Spleen (tissue), 11 donors: ENCODE measurements around the gene PTTG2. TPM values are rescaled to one million over a fixed set of nuclear protein-coding genes. Genes with fewer than 3 reads are reported as not detected.
"Not testable (repeated sequence)": the region's sequence is repeated elsewhere in the genome, so short reads cannot be mapped to it uniquely, and the experiment has no call there.

Experiments
- DNase-seq: peaks from one replicate; pipeline ENCODE4 v3.0.0-alpha.2; 2020
- H3K27ac ChIP-seq, 8 donors: fragments of 200-600 bp; sonication (generic) in 7 of 8; 1 replicate in 4 of 8; 2 replicates in 4 of 8; pipeline versions ENCODE4 v1.5.0 to v1.8.0; 2016 to 2021; ENCODE audit warnings: inconsistent platforms in 4 of 8, mild to moderate bottlenecking in 4 of 8, moderate library complexity in 1 of 8
- H3K27me3 ChIP-seq, 7 donors: fragments of 200-600 bp; sonication (generic) in 6 of 7; replicated peaks in 1 of 7; 1 replicate in 4 of 7; 2 replicates in 3 of 7; pipeline versions ENCODE4 v1.5.0 to v1.8.0; 2016 to 2021; ENCODE audit warnings: inconsistent platforms in 3 of 7, mild to moderate bottlenecking in 1 of 7
- H3K36me3 ChIP-seq, 6 donors: fragments of 200-600 bp; sonication (generic) in 5 of 6; 1 replicate in 4 of 6; 2 replicates in 2 of 6; pipeline versions ENCODE4 v1.5.0 to v1.8.0; 2016 to 2021; ENCODE audit warnings: inconsistent platforms in 2 of 6
- H3K4me1 ChIP-seq, 6 donors: fragments of 200-600 bp; sonication (generic) in 5 of 6; 1 replicate in 3 of 6; 2 replicates in 3 of 6; pipeline versions ENCODE4 v1.5.0 to v1.8.0; 2016 to 2021; ENCODE audit warnings: inconsistent platforms in 3 of 6
- H3K4me3 ChIP-seq, 8 donors: fragments of 200-600 bp; sonication (generic) in 7 of 8; 1 replicate in 4 of 8; 2 replicates in 4 of 8; pipeline versions ENCODE4 v1.5.0 to v1.8.0; 2016 to 2021; ENCODE audit warnings: inconsistent platforms in 4 of 8, mild to moderate bottlenecking in 4 of 8, moderate library complexity in 2 of 8
- H3K9me3 ChIP-seq, 8 donors: fragments of 200-600 bp; sonication (generic) in 7 of 8; 1 replicate in 4 of 8; 2 replicates in 4 of 8; pipeline versions ENCODE4 v1.5.0 to v1.8.0; 2016 to 2021; ENCODE audit warnings: inconsistent platforms in 4 of 8
- POLR2A ChIP-seq, 3 donors: fragments of 450-650 bp; IDR thresholded peaks; one replicate each; pipeline ENCODE4 v1.5.1; 2017; ENCODE audit warnings: antibody characterized with exemption in 3 of 3, mild to moderate bottlenecking in 1 of 3
- POLR2AphosphoS5 ChIP-seq, 3 donors: sonication (generic); formaldehyde crosslinking; IDR thresholded peaks; one replicate each; pipeline ENCODE4 v1.5.1; 2017; ENCODE audit warnings: antibody characterized with exemption in 3 of 3
- WGBS, 5 donors: extraction: QIAGEN DNeasy Blood & Tissue Kit in 3 of 5; methylation state at CpG; one replicate each; pipeline versions ENCODE4 v1.1.5 to v1.1.7; 2013 to 2018; 5-methylcytosine and 5-hydroxymethylcytosine counted together
- intact Hi-C: fragments of 100-400 bp; cut with DNase I; formaldehyde crosslinking; loops from one replicate; pipeline ENCODE4 v1.15.0; 2023; ENCODE audit warnings: low total_unique reads
- polyA plus RNA-seq, 3 donors: library from polyadenylated mRNA; stranded (reverse); fragments of 200-250 nt; gene quantifications; one replicate each; pipeline ENCODE4 v1.2.1, GENCODE V29; 2013
- total RNA-seq, 7 donors: library from RNA; depleted of rRNA in 3 of 7; stranded (reverse); fragments of >200 nt in 3 of 7; fragmentation: NEBNext Ultra II Directional in 4 of 7; extraction: Animal tissue kit (Norgen Biotek cat#: 25700) in 4 of 7; gene quantifications; one replicate each; pipeline versions ENCODE4 v1.1.0 to v1.2.1, GENCODE V29; 2016 to 2021
- TF ChIP-seq, protein P1 (sequence below), 11 experiments: fragments of 200-600 bp in 7 of 11; fragments of 450-650 bp in 4 of 11; sonication (generic) in 4 of 11; IDR thresholded peaks in 8 of 11; conservative IDR thresholded peaks in 3 of 11; 1 replicate in 7 of 11; 2 replicates in 4 of 11; pipeline versions ENCODE4 v1.4.0 to v1.8.0; 2016 to 2021; ENCODE audit warnings: antibody characterized with exemption in 11 of 11, inconsistent platforms in 4 of 11, mild to moderate bottlenecking in 1 of 11
- donor health status: healthy with polysubstance abuse.
- donor health status: DM: no; HTN: no; CAD: no; lungs with moderate emphysema.
- donor health status: DM: no; HTN: no; CAD: no.
- donor health status: Bipolar disorder and iron deficiency.
- donor health status: healthy.
- donor health status: DM: no; HTN: no; CAD: no.
- donor health status: DM: yes; HTN: yes; CAD: no.

Gene PTTG2
- total and polyA plus RNA-seq, 10 donors: 0.53 to 7.5 (median 2.8) TPM

DNA sequence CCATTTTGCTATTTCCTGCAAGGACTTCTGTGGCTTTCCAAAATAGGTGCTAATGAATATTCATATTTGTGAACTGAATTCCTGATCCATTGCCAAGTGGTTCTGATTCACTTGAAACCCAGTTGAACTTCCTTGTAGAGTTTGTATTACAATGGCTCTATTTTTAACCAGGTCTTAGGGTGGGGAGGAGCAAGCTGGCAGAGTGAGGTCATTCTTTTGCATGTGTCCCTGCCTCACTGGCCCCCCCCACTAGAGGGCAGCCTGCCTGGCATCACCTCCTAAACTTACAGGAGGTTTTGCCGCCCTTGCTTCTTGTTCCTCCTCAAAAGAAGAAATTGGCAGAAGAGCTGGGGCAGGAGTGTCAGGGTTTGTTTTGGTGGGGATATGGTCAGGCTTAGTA is 10.5 kb downstream of the PTTG2 start:
- Histone ChIP-seq H3K27ac (peak overlapping the region in 2 of 8 donors; percentile 12 to 13), H3K27me3 (no peaks in the 10 kb centered on the region), H3K9me3 (no peaks in the 10 kb centered on the region), H3K4me3 (no peak overlapping the region), H3K4me1 (peaks cover 0 to 33% (median 15%) of the 10 kb centered on the region in 6 donors), H3K36me3 (no peaks in the 10 kb centered on the region)
- TF ChIP-seq, protein P1, sequence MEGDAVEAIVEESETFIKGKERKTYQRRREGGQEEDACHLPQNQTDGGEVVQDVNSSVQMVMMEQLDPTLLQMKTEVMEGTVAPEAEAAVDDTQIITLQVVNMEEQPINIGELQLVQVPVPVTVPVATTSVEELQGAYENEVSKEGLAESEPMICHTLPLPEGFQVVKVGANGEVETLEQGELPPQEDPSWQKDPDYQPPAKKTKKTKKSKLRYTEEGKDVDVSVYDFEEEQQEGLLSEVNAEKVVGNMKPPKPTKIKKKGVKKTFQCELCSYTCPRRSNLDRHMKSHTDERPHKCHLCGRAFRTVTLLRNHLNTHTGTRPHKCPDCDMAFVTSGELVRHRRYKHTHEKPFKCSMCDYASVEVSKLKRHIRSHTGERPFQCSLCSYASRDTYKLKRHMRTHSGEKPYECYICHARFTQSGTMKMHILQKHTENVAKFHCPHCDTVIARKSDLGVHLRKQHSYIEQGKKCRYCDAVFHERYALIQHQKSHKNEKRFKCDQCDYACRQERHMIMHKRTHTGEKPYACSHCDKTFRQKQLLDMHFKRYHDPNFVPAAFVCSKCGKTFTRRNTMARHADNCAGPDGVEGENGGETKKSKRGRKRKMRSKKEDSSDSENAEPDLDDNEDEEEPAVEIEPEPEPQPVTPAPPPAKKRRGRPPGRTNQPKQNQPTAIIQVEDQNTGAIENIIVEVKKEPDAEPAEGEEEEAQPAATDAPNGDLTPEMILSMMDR (IDR thresholded peaks at IDR 0.05 in 8 of 11, conservative IDR thresholded peaks at IDR 0.05 in 3 of 11): peak in 9 of 11 experiments; percentile 31 to 77 (median 63)
- TF ChIP-seq POLR2A (IDR thresholded peaks at IDR 0.05): no peak
- peak in 1 of 3 donors; percentile 25 for TF ChIP-seq POLR2AphosphoS5 (IDR thresholded peaks at IDR 0.05)
- DNase-seq: peak; percentile 89
- intact Hi-C loops: loop anchor here (10.0 kb wide), 2 partner anchors 54 to 166 kb away; no protein-coding TSS in a partner anchor
- 13 to 71% (median 30%) methylated on average over 1 of the region's 1 CpG for WGBS, 5 donors

DNA sequence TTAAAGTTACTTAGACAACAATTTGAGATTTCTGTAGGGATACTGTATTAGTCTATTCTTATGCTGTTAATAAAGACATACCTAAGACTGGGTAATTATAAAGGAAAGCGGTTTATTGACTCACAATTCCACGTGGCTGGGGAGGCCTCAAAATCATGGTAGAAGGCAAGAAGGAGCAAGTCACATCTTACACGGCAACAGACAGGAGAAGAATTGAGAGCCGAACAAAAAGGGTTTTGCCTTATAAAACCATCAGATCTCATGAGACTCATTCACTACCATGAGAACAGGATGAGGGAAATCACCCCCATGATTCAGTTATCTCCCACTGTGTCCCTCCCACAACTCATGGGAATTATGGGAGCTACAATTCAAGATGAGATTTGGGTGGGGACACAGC is 11.0 kb downstream of the PTTG2 start:
- H3K27me3 ChIP-seq: no peaks in the 10 kb centered on the region
- no peak overlapping the region for H3K27ac ChIP-seq
- no peak overlapping the region for H3K4me3 ChIP-seq
- intact Hi-C loops: loop anchor here (10.0 kb wide), 2 partner anchors 54 to 166 kb away; no protein-coding TSS in a partner anchor
- WGBS, 5 donors: 94 to 98% (median 96%) methylated on average over 4 of the region's 4 CpGs
- TF ChIP-seq, protein P1 (IDR thresholded peaks at IDR 0.05 in 8 of 11, conservative IDR thresholded peaks at IDR 0.05 in 3 of 11): no peak
- no peak for TF ChIP-seq POLR2AphosphoS5 (IDR thresholded peaks at IDR 0.05)
- TF ChIP-seq POLR2A (IDR thresholded peaks at IDR 0.05): no peak
- H3K4me1 ChIP-seq: peaks cover 0 to 29% (median 15%) of the 10 kb centered on the region in 6 donors
- DNase-seq: no peak
- no peaks in the 10 kb centered on the region for H3K36me3 ChIP-seq
- H3K9me3 ChIP-seq: no peaks in the 10 kb centered on the region

DNA sequence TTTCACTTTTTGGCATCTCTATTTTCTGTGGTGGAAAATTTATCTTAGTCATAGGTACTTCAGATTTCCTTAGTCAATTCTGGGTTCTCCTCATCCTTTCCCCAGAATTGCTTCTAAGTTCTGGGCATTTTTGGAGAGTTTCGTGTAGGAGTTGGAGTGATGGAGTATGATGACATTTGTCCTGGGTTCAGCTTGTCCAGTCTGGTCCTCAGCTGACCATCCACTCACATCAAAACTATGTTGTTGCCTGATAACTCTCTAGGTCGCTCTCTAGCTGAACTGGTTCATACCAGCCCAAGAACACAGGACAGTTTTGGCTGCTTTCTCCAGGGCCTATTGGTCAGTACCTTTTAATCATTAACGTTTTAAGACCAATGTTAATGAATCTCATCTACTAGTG is 13.2 kb downstream of the PTTG2 start:
- DNase-seq: no peak
- 62 to 94% (median 90%) methylated on average over 3 of the region's 3 CpGs for WGBS, 5 donors
- TF ChIP-seq POLR2A (IDR thresholded peaks at IDR 0.05) (no peak), POLR2AphosphoS5 (IDR thresholded peaks at IDR 0.05) (no peak)
- TF ChIP-seq, protein P1 (IDR thresholded peaks at IDR 0.05 in 8 of 11, conservative IDR thresholded peaks at IDR 0.05 in 3 of 11): no peak
- Histone ChIP-seq H3K4me1 (peaks cover 3 to 31% (median 17%) of the 10 kb centered on the region in 6 donors), H3K27ac (peak overlapping the region in 2 of 8 donors; percentile 12 to 42), H3K4me3 (no peak overlapping the region), H3K27me3 (no peaks in the 10 kb centered on the region), H3K36me3 (no peaks in the 10 kb centered on the region), H3K9me3 (no peaks in the 10 kb centered on the region)
- intact Hi-C loops: loop anchor here (10.0 kb wide), 2 partner anchors 51 to 169 kb away; no protein-coding TSS in a partner anchor

DNA sequence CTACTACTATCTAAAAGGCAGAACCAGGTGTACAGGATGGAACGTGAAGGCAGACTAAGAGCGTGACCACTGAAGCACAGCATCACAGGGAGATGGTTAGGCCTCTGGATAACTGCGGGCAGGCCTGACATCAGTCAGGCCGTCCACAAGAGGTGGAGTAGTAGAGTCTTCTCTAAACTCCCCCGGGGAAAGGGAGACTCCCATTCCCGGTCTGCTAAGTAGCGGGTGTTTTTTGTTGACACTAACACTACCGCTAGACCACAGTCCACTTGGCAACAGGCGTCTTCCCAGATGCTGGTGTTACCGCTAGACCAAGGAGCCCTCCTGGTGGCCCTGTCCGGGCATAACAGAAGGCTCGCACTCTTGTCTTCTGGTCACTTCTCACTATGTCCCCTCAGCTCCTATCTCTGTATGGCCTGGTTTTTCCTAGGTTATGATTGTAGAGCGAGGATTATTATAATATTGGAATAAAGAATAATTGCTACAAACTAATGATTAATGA is 15.2 kb downstream of the PTTG2 start:
- not testable (repeated sequence) for H3K4me3 ChIP-seq, DNase-seq, H3K36me3 ChIP-seq, H3K9me3 ChIP-seq, H3K27me3 ChIP-seq
- intact Hi-C loops: loop anchor here (10.0 kb wide), 2 partner anchors 49 to 171 kb away; no protein-coding TSS in a partner anchor
- 84 to 96% (median 94%) methylated on average over 12 to 13 of the region's 13 CpGs for WGBS, 5 donors
- peak overlapping the region in 1 of 8 donors; percentile 96 for H3K27ac ChIP-seq
- peaks cover 14 to 43% (median 33%) of the 10 kb centered on the region in 6 donors for H3K4me1 ChIP-seq
